ENCODE data around the gene SMIM22. TPM values are rescaled to one million over a fixed set of nuclear protein-coding genes. Genes with fewer than 3 reads are reported as not detected.

The SMIM22 gene
- total RNA-seq, 1 experiment from 2014 or later, result not detected

- Mint-ChIP-seq H3K9me3 (ENCODE audit: unreplicated experiment) (no peaks in the 10 kb centered on the region), H3K4me1 (ENCODE audit: low read depth, unreplicated experiment) (peaks cover 10% of the 10 kb centered on the region), H3K4me3 (ENCODE audit: unreplicated experiment) (peak overlapping the region; percentile 77), H3K36me3 (ENCODE audit: insufficient read depth, unreplicated experiment) (peaks cover 68% of the 10 kb centered on the region), H3K27ac (ENCODE audit: unreplicated experiment) (peak overlapping the region; percentile 42), H3K27me3 (ENCODE audit: insufficient read depth, unreplicated experiment) (no peaks in the 10 kb centered on the region)
- no peak overlapping the region for H3K4me3 ChIP-seq (ENCODE audit: low read depth, low read length)
- no peaks in the 10 kb centered on the region for H3K36me3 ChIP-seq (ENCODE audit: control insufficient read depth, insufficient read depth, low read length)
- DNase-seq, result no peak
- H3K27me3 ChIP-seq (replicated peaks; ENCODE audit: control insufficient read depth, insufficient read depth, low read length), result no peaks in the 10 kb centered on the region
- ChIA-PET POLR2A (no interaction called here), CTCF (interaction anchor here (1.1 kb wide), 1 partner anchor 154 kb away, joined by 5 read pairs; the partner anchor contains the start of gene SEC14L5)
- BruUV-seq (replicated peaks), result no TSS peak
- intact Hi-C loops (cut with micrococcal nuclease; ENCODE audit: unreplicated experiment), result loop anchor here (2.0 to 5.0 kb wide), 2 partner anchors 69 to 112 kb away; partner anchors contain the start of genes ANKS3, DNAAF8 and NUDT16L1
- H3K9me3 ChIP-seq, result no peaks in the 10 kb centered on the region
- H3K4me1 ChIP-seq, result peaks cover 9% of the 10 kb centered on the region; the same call in 1 of the 2 replicates
- no peak for TF ChIP-seq CTCF (IDR thresholded peaks at IDR 0.05; ENCODE audit: insufficient read depth in 1 of 2, low read depth in 1 of 2, low read length in 1 of 2, severe bottlenecking in 1 of 2, unreplicated experiment in 1 of 2)
Measured at GRCh38 chr16:4803898-4804762, 9.0 kb downstream of the SMIM22 start.

GRCh38 chr16:4805231-4805630 is 10.1 kb downstream of the SMIM22 start:
- Mint-ChIP-seq H3K27ac (ENCODE audit: unreplicated experiment) (no peak overlapping the region), H3K27me3 (ENCODE audit: insufficient read depth, unreplicated experiment) (no peaks in the 10 kb centered on the region), H3K4me1 (ENCODE audit: low read depth, unreplicated experiment) (peaks cover 10% of the 10 kb centered on the region), H3K4me3 (ENCODE audit: unreplicated experiment) (no peak overlapping the region), H3K9me3 (ENCODE audit: unreplicated experiment) (no peaks in the 10 kb centered on the region), H3K36me3 (ENCODE audit: insufficient read depth, unreplicated experiment) (peaks cover 77% of the 10 kb centered on the region)
- H3K9me3 ChIP-seq, result no peaks in the 10 kb centered on the region
- H3K4me1 ChIP-seq, result peaks cover 9% of the 10 kb centered on the region; the same call in 1 of the 2 replicates
- CTCF ChIA-PET, result interaction anchor here (0.9 to 1.1 kb wide), 2 partner anchors 45 to 153 kb away, joined by 3 to 5 read pairs; partner anchors contain the start of gene SEC14L5
- H3K36me3 ChIP-seq (ENCODE audit: control insufficient read depth, insufficient read depth, low read length), result no peaks in the 10 kb centered on the region
- H3K4me3 ChIP-seq (ENCODE audit: low read depth, low read length), result no peak overlapping the region
- no peaks in the 10 kb centered on the region for H3K27me3 ChIP-seq (replicated peaks; ENCODE audit: control insufficient read depth, insufficient read depth, low read length)
- POLR2A ChIA-PET, result no interaction called here
- intact Hi-C loops (cut with micrococcal nuclease; ENCODE audit: unreplicated experiment), result no loop called here
- BruUV-seq (replicated peaks), result no TSS peak
- DNase-seq, result no peak
- TF ChIP-seq CTCF (IDR thresholded peaks at IDR 0.05; ENCODE audit: insufficient read depth in 1 of 2, low read depth in 1 of 2, low read length in 1 of 2, severe bottlenecking in 1 of 2, unreplicated experiment in 1 of 2), result no peak

- Mint-ChIP-seq H3K27ac (ENCODE audit: unreplicated experiment) (no peak overlapping the region), H3K4me1 (ENCODE audit: low read depth, unreplicated experiment) (peaks cover 10% of the 10 kb centered on the region), H3K9me3 (ENCODE audit: unreplicated experiment) (no peaks in the 10 kb centered on the region), H3K4me3 (ENCODE audit: unreplicated experiment) (no peak overlapping the region), H3K27me3 (ENCODE audit: insufficient read depth, unreplicated experiment) (no peaks in the 10 kb centered on the region), H3K36me3 (ENCODE audit: insufficient read depth, unreplicated experiment) (peaks cover 88% of the 10 kb centered on the region)
- no TSS peak for BruUV-seq (replicated peaks)
- DNase-seq, result no peak
- Histone ChIP-seq H3K27me3 (replicated peaks; ENCODE audit: control insufficient read depth, insufficient read depth, low read length) (no peaks in the 10 kb centered on the region), H3K9me3 (no peaks in the 10 kb centered on the region), H3K36me3 (ENCODE audit: control insufficient read depth, insufficient read depth, low read length) (no peaks in the 10 kb centered on the region), H3K4me1 (peaks cover 4% of the 10 kb centered on the region; the same call in 1 of the 2 replicates), H3K4me3 (ENCODE audit: low read depth, low read length) (no peak overlapping the region)
- intact Hi-C loops (cut with micrococcal nuclease; ENCODE audit: unreplicated experiment), result no loop called here
- ChIA-PET CTCF (no interaction called here), POLR2A (no interaction called here)
- no peak for TF ChIP-seq CTCF (IDR thresholded peaks at IDR 0.05; ENCODE audit: insufficient read depth in 1 of 2, low read depth in 1 of 2, low read length in 1 of 2, severe bottlenecking in 1 of 2, unreplicated experiment in 1 of 2)
Measured at GRCh38 chr16:4806280-4806679, 11.1 kb downstream of the SMIM22 start.

Measured in Caco-2 (cell line).